Mucosa of descending colon (tissue), 3 donors: ENCODE measurements around the gene SLC51B. TPM values are rescaled to one million over a fixed set of nuclear protein-coding genes. Genes with fewer than 3 reads are reported as not detected.

Experiments used
- ATAC-seq: fragments of 200-7000 bp; cut with Tn5 transposase; one replicate; pipeline ENCODE4 v1.9.1; 2020; ENCODE audit warnings: mild to moderate bottlenecking, moderate library complexity
- DNase-seq, 3 donors: peaks; one replicate each; pipeline ENCODE4 v3.0.0-alpha.2; 2020
- H3K36me3 ChIP-seq: fragments of 200-600 bp; one replicate; pipeline ENCODE4 v1.8.0; 2021; ENCODE audit warnings: low read depth, mild to moderate bottlenecking
- H3K4me1 ChIP-seq: fragments of 200-600 bp; one replicate; pipeline ENCODE4 v1.8.0; 2021; ENCODE audit warnings: low read depth, mild to moderate bottlenecking
- H3K4me3 ChIP-seq: fragments of 200-600 bp; one replicate; pipeline ENCODE4 v1.8.0; 2021; ENCODE audit warnings: mild to moderate bottlenecking
- H3K9me3 ChIP-seq: fragments of 200-600 bp; one replicate; pipeline ENCODE4 v1.8.0; 2021; ENCODE audit warnings: mild to moderate bottlenecking
- intact Hi-C, 2 donors: fragments of 100-400 bp; cut with DNase I in 1 of 2; cut with micrococcal nuclease in 1 of 2; formaldehyde crosslinking; loops; one replicate each; pipeline versions ENCODE4 v1.11.0 to v1.11.1; 2022; cut with DNase I, micrococcal nuclease
- total RNA-seq, 3 donors: library from RNA; stranded (reverse); fragmentation: NEBNext Ultra II Directional in 2 of 3; extraction: Animal tissue kit (Norgen Biotek cat#: 25700) in 2 of 3; gene quantifications; one replicate each; pipeline versions ENCODE4 v1.2.1 to v1.2.4, GENCODE V29; 2021 to 2023
- TF ChIP-seq, protein P1 (sequence below): fragments of 200-600 bp; IDR thresholded peaks from one replicate; pipeline ENCODE4 v1.8.0; 2022; ENCODE audit warnings: antibody characterized with exemption, mild to moderate bottlenecking
- donor health status: DM: no; HTN: no; CAD: no; lungs with moderate emphysema.
- donor health status: DM: no; HTN: no; CAD: no.
- donor health status: DM: no; HTN: yes; CAD: no.

The SLC51B gene
- total RNA-seq, 3 donors from 2014 or later, result 70.1 to 157 (median 76.2) TPM

DNA sequence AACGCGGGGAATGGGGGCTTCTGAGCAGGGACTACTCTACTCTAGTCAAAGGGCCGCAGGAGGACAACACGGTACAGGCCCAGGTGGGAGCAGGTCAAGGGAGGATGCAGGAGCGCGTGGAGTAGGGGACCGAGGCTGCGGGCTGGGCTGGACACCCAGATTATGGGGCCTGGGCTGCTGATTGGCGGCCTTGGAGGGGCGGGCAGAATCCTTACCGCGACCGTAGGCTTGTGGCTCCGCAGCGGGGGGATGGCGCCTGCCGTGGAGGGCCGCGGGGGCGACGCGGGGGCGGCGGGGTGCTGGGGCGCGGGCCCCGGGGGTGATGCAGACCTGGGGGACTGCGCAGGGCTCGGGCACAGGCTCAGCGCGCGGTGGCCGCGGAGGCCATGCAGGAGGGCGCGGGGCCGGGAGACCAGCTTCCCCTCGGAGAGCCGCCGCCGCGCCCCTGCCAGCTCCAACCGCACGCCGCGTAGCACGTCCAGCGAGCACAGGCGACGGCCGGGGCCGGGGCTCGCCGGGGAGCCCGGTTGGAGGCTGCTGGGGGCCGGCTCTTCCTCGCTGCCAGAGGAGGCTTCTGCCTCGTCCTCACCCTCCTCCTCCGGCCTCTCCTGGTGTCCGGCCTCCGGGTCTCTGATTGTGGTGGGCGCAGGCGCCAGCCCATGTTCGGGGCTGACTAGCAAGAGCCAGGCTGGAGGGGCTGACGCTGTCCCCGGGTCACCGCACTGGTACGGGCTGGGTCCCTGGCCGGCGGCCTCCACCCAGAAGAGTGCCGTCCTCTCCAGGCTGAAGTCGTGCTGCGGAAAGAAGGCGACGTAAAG, 56.9 kb downstream of the SLC51B start:
- TF ChIP-seq, protein P1, sequence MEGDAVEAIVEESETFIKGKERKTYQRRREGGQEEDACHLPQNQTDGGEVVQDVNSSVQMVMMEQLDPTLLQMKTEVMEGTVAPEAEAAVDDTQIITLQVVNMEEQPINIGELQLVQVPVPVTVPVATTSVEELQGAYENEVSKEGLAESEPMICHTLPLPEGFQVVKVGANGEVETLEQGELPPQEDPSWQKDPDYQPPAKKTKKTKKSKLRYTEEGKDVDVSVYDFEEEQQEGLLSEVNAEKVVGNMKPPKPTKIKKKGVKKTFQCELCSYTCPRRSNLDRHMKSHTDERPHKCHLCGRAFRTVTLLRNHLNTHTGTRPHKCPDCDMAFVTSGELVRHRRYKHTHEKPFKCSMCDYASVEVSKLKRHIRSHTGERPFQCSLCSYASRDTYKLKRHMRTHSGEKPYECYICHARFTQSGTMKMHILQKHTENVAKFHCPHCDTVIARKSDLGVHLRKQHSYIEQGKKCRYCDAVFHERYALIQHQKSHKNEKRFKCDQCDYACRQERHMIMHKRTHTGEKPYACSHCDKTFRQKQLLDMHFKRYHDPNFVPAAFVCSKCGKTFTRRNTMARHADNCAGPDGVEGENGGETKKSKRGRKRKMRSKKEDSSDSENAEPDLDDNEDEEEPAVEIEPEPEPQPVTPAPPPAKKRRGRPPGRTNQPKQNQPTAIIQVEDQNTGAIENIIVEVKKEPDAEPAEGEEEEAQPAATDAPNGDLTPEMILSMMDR, result no peak
- Histone ChIP-seq H3K4me1 (peaks cover 12% of the 10 kb centered on the region), H3K36me3 (no peaks in the 10 kb centered on the region), H3K9me3 (no peaks in the 10 kb centered on the region), H3K4me3 (no peak overlapping the region)
- ATAC-seq (no peak), DNase-seq (no peak)
- intact Hi-C loops, result no loop called here

DNA sequence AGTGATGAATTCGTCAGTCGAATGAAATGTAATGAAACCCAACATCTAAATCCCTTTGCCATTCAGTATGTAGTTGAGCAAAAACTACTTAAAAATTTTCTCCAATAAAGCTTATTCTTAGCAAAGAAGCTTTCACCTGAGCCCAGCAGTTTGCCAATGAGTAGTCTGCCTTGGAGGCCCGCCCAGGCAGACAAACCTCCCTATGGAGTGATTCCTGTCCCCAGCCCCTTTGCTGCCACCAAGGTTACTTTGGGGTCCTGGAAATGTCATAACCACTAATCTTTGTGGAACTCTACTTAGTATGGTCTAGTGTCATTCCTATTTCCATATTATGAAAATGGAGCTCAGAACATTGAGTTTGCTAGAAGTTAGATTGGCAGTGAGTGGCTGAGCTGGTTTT, 57.7 kb downstream of the SLC51B start:
- H3K4me3 ChIP-seq, result no peak overlapping the region
- intact Hi-C loops, result no loop called here
- TF ChIP-seq, protein P1, result no peak

More for the DNA sequence above, 57.7 kb downstream of the SLC51B start:
- peaks cover 12% of the 10 kb centered on the region for H3K4me1 ChIP-seq
- no peaks in the 10 kb centered on the region for H3K9me3 ChIP-seq
- no peaks in the 10 kb centered on the region for H3K36me3 ChIP-seq
- ATAC-seq (no peak), DNase-seq (no peak)

Other genes starting within 250 kb of the SLC51B start
- 10 to 100 TPM in 1 of 3 donors, 1 to 10 TPM in 2; 2.6 to 10.4 (median 5.0) TPM for gene PIF1, start 219.7 kb upstream of the SLC51B start, total RNA-seq
- gene PLEKHO2, start 203.5 kb upstream of the SLC51B start, total RNA-seq, result 10 to 100 TPM in 2 of 3 donors, 1 to 10 TPM in 1; 5.8 to 38.9 (median 15.9) TPM
- 1 to 10 TPM; 1.4 to 6.7 (median 1.6) TPM for gene ANKDD1A, start 133.5 kb upstream of the SLC51B start, total RNA-seq
- gene SPG21, start 55.5 kb upstream of the SLC51B start, total RNA-seq, result 10 to 100 TPM; 60.9 to 90.6 (median 65.9) TPM
- 10 to 100 TPM; 17.5 to 24.0 (median 19.2) TPM for gene MTFMT, start 15.7 kb upstream of the SLC51B start, total RNA-seq
- gene RASL12, start 22.6 kb downstream of the SLC51B start, total RNA-seq, result 10 to 100 TPM in 1 of 3 donors, 1 to 10 TPM in 2; 2.7 to 29.7 (median 8.4) TPM
- under 1 TPM in 1 of 3 donors, not detected in 2; 0.09 TPM for gene KBTBD13, start 31.4 kb downstream of the SLC51B start, total RNA-seq
- gene UBAP1L, start 69.8 kb downstream of the SLC51B start, total RNA-seq, result 1 to 10 TPM; 2.0 to 6.9 (median 3.9) TPM
- 10 to 100 TPM; 12.0 to 32.9 (median 13.4) TPM for gene PDCD7, start 88.4 kb downstream of the SLC51B start, total RNA-seq
- gene CLPX, start 140.0 kb downstream of the SLC51B start, total RNA-seq, result 10 to 100 TPM; 39.4 to 51.5 (median 50.8) TPM
- gene CILP, start 166.1 kb downstream of the SLC51B start, total RNA-seq, result 10 to 100 TPM in 2 of 3 donors, 1 to 10 TPM in 1; 2.7 to 14.7 (median 10.3) TPM
- gene PARP16, start 241.5 kb downstream of the SLC51B start, total RNA-seq, result 10 to 100 TPM in 2 of 3 donors, 1 to 10 TPM in 1; 9.6 to 12.4 (median 12.1) TPM